HG03378 (cell line): ENCODE results near the gene ANKRD31.
"Not testable (repeated sequence)": the region's sequence is repeated elsewhere in the genome, so short reads cannot be mapped to it uniquely, and the experiment has no call there.

ENCODE experiments used
- ATAC-seq: cut with Tn5 transposase; IDR thresholded peaks from one replicate; pipeline ENCODE4 v1.9.1; 2021; ENCODE audit warnings: mild to moderate bottlenecking, moderate library complexity; ENCODE audit not compliant: unreplicated experiment

Gene ANKRD31

GRCh38 chr5:75148051-75148450 is 88.6 kb downstream of the ANKRD31 start:
- ATAC-seq, result no peak

GRCh38 chr5:75142566-75143136 is 94.0 kb downstream of the ANKRD31 start:
- ATAC-seq, result no peak

- no peak for ATAC-seq
Measured at GRCh38 chr5:75140277-75140676, 96.4 kb downstream of the ANKRD31 start.

GRCh38 chr5:75138689-75139088 is 98.0 kb downstream of the ANKRD31 start:
- ATAC-seq, result no peak

- ATAC-seq, result no peak
Measured at GRCh38 chr5:75130818-75131349, 105.8 kb downstream of the ANKRD31 start.

GRCh38 chr5:75116856-75117255 is 119.8 kb downstream of the ANKRD31 start:
- no peak for ATAC-seq

GRCh38 chr5:75114311-75114710 is 122.4 kb downstream of the ANKRD31 start:
- not testable (repeated sequence) for ATAC-seq

- ATAC-seq, result no peak
Measured at GRCh38 chr5:75113354-75114113, 123.1 kb downstream of the ANKRD31 start.

GRCh38 chr5:75108931-75109596 is 127.6 kb downstream of the ANKRD31 start:
- ATAC-seq, result no peak

- ATAC-seq, result no peak
Measured at GRCh38 chr5:75108515-75108914, 128.2 kb downstream of the ANKRD31 start.

GRCh38 chr5:75095956-75096355 is 140.7 kb downstream of the ANKRD31 start:
- ATAC-seq, result not testable (repeated sequence)

- ATAC-seq, result no peak
Measured at GRCh38 chr5:75091597-75091996, 145.1 kb downstream of the ANKRD31 start.

- ATAC-seq, result no peak
Measured at GRCh38 chr5:75089662-75090061, 147.0 kb downstream of the ANKRD31 start.

- ATAC-seq, result no peak
Measured at GRCh38 chr5:75089137-75089536, 147.5 kb downstream of the ANKRD31 start.

GRCh38 chr5:75088648-75089047 is 148.0 kb downstream of the ANKRD31 start:
- ATAC-seq, result no peak

- no peak for ATAC-seq
Measured at GRCh38 chr5:75081510-75081909, 155.2 kb downstream of the ANKRD31 start.

GRCh38 chr5:75079346-75079745 is 157.3 kb downstream of the ANKRD31 start:
- not testable (repeated sequence) for ATAC-seq

GRCh38 chr5:75078027-75078426 is 158.7 kb downstream of the ANKRD31 start:
- no peak for ATAC-seq

GRCh38 chr5:75072061-75072460 is 164.6 kb downstream of the ANKRD31 start:
- no peak for ATAC-seq

GRCh38 chr5:75071100-75071499 is 165.6 kb downstream of the ANKRD31 start:
- no peak for ATAC-seq

GRCh38 chr5:75067434-75067833 is 169.2 kb downstream of the ANKRD31 start:
- ATAC-seq, result no peak
